ENCODE results near the gene TRIB2.

The TRIB2 gene

DNA sequence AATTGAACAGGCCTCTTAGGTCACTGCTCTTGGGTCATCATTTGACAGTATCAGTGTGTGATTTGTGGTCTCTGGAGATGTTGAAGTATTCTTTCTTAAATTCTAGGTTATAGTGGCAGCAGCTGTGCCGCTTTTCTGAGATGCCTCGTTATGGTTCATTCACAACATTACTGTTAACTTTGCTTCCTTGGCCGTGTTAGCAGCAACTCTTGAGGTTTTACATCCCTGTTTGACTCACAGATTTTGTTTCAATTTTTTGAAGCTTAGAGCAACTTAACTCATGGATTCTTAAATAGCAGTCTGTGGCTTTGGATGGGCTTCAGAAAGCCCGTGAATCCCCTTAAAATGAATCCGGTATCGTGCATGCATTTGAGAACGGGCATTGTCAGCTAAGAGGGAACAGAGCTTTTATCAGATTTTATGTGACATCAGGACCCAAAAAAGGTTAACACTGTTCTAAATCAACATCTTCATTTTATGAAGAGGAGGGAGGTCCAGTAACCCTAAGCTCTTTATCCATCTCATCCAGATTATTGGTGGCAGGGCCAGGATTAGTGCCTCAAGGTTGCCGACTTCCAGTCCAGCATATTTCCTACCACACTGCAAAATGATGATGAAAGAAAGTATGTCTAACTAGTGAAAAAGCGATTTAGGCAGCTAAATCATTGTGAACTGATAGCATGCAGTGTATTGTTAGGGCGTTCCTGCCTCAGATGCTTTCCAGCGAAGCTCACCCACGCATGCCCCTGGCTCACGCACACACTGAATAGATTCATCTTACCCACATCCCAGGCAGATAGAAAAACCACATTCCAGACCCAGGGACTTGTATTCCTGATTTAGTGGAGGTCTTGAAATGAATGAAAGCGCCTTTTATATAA, 5.1 kb downstream of the TRIB2 start:
- no peak for DNase-seq

GRCh38 chr2:12722447-12723316, 5.9 kb downstream of the TRIB2 start:
- DNase-seq = peak in 1 of 2 donors; percentile 14

- DNase-seq = no peak
These were observed 7.2 kb downstream of the TRIB2 start for GRCh38 chr2:12723736-12724463.

GRCh38 chr2:12725233-12726187, 8.8 kb downstream of the TRIB2 start:
- DNase-seq = no peak

- no peak for DNase-seq
These were observed 9.5 kb downstream of the TRIB2 start for GRCh38 chr2:12726271-12726670.

- no peak for DNase-seq
These were observed 10.3 kb downstream of the TRIB2 start for GRCh38 chr2:12727065-12727464.

- no peak for DNase-seq
These were observed 10.9 kb downstream of the TRIB2 start for GRCh38 chr2:12727641-12728040.

DNA sequence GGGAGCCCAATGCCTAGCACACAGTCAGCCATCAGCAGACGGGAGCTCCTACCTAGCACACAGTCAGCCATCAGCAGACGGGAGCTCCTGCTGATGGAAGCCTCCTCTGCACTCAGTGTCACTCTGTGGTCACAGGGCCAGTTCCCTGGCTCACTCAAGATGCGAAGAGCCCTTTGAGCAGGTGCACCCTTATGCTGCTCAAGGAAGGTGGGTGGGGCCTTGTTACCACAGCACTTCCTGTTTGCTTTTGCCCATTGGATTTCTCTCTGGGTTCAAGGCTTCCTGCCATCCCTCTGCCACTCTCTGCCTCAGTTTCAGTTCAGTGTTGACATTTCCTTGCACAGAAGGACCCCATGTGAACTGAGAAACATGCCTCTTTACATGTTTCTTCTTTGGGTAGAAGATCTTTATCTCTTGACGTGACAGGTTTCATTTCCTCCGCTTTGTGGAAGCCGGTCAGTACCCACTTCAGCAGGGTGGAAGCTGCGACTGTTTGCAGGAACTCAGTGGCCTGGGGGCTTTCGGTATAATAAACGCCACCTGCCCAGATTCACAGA, 11.6 kb downstream of the TRIB2 start:
- DNase-seq = no peak

- no peak for DNase-seq
These were observed 13.5 kb downstream of the TRIB2 start for GRCh38 chr2:12730265-12730664.

GRCh38 chr2:12731701-12732280, 15.1 kb downstream of the TRIB2 start:
- DNase-seq = no peak

DNA sequence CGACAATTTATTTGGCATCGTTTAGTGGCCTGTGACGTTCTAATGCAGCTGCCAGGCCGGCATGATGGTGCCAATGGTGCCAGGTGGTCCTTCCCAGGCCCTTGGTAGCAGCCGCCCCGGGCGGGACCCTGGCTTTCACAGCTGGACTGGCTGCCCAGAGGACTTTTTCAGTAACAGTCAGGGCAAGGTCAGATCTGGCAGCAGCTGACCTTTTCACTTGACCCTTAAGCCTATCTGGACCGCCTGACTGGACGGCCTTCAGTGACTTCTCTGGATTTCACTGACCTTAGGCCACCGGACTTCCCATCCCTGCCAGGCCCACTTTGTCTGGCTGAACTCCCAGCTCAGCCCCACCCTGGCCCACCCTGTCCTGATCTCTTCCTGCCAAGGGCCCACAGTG, 15.9 kb downstream of the TRIB2 start:
- no peak for DNase-seq

DNA sequence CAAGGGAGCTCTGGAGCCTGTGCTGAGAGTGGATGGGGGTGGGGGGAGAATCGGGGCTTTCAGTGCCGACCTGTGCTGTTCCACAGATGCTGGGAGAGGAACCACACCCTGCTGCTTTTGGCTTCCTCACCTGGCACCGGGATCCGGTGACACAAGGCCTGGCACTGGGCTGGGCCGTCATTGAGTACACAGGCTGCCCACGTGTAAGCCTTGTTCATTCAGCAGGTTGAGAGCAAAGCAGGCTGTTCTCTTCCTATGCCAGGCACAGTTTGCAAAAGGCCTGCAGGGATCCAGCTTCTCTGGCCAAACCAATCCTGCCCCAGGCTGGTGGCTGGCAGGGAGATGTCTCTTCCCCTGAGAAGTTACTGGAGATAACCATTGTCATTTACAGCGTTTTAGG, 17.1 kb downstream of the TRIB2 start:
- DNase-seq = no peak

GRCh38 chr2:12734914-12735654, 18.3 kb downstream of the TRIB2 start:
- DNase-seq = no peak

DNA sequence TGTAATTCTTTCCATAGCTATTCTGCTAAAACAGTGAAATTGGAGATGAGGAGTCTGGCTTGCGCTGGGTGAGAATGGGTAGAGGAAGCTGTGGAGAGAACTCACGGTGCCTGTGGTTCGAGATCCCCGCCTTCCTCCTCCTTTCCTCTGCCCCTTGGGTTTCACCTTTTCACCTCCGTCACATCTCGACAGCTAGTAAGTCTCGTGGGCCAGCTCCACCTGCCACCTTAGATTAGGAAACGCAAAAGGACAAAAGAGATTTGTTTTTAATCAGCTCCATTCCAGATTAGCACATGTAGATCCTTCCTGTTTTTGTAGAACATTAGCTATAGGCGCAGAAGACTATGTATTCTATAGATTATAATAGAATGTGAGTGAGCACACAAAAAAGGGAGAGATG, 20.6 kb downstream of the TRIB2 start:
- DNase-seq = no peak

GRCh38 chr2:12737738-12738485, 21.2 kb downstream of the TRIB2 start:
- no peak for DNase-seq

DNA sequence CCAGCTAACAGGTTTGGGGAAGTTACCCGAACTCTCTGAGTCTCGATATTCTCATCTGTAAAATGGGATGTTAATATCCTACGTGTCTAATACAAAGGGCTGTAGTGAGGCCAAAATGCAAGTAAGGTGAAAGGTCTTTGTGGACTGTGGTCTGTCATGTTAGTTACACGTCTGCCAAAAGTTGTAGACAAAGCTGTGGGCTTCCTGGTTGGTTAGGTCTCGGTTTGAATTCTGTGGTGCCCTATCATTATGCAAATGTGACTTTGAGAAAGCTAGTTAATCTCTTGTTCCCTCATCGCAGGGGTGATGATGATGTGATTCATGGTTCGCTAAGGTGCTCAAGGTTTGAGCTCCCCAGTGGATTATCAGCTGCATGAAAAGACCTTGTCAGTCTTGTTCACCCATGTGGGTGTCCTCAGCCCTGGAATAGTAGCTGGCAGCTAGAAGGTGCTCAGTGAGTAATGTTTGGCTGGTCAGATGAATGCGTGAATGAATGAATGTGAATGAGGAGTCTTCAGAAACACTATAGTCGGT, 23.1 kb downstream of the TRIB2 start:
- DNase-seq = no peak

DNA sequence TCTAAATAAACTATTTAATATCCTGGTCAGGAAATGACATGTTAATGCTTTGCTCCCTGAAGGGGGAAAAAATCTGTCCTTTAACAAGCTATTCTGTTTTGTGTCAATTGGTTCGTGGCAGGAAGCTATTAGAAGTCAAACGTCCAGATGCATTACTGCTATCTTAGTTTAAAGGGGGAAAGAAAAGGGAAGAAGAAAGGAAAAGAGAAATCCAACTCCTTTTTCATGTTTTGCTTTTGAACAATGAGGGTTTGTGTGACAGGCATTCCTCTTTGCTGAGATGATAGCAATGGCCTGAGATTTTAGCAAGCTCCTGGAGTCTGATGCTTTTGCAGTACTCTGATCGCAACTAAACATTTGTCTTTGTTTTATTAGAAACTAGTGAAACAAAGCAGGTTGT, 24.6 kb downstream of the TRIB2 start:
- DNase-seq = no peak

DNA sequence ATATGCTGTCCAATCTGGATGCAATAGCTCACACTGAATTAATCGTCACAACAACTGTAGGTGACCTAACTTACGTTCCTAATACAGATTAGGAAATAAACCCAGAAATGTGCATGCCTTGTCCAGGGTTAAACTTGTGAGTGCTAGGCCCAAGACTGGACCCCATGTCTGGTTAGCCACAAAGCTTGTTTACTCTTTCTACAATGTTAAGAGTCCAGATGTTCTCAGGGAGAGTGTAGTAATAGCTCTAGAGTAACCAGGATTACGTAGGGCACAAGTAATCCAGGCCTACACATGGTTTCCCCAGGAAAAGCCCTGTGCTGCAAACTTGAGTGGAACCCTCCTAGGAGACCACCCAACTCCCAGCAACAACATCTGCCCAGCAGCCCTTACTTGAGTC, 26.2 kb downstream of the TRIB2 start:
- no peak for DNase-seq

- no peak for DNase-seq
These were observed 33.6 kb downstream of the TRIB2 start for GRCh38 chr2:12750166-12750905.
